Tracheal epithelial cell (primary cell): ENCODE results near the gene PKN1. TPM values are rescaled to one million over a fixed set of nuclear protein-coding genes. Genes with fewer than 3 reads are reported as not detected.

ENCODE experiments used
- total RNA-seq: library from RNA; depleted of rRNA; stranded (reverse); fragments of >200 nt; gene quantifications from 2 replicates; pipeline ENCODE4 v1.2.1, GENCODE V29; 2014

Gene PKN1
- 45.2 and 49.9 TPM in 2 replicates for total RNA-seq

DNA sequence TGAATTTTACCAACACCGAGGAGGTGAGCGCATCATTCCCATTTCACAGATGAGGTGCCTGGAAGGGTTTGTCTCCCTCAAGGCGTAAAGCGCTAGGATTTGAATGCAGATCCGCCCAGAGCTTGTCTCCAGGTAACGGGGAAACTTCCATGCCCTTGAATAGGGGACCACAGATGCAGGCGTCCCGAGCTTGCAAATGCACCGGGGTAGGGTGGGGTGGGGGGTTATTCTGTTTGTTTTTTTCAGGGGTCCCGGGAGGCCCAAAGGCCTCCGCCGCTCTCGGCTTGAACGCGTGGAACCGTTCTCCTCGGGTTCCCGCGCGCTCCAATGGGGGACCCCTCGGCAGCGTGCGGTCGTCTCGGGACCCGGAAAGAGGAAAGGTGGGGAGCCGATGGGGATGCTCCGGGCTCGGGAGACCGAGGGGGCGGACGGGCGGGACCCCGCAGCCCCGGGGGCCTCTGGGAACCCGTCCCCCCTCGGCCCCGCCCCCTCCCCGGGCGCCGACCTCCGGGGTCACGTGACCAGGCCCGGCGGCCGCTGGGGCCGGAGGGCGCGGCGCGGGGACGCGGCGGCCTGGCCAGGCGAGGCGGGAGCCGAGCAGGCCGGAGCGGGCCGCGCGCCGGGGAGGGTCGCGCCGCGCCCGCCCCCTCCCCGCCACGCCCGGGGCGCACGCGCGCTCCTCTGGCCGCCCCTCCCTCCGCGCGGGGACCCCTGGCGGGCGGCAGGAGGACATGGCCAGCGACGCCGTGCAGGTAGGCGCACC is at the start of gene PKN1:
PKN1 (plus strand) TSS at position 516 of the 763 bp plus-strand sequence; CDS start at position 732, 216 bp downstream.

DNA sequence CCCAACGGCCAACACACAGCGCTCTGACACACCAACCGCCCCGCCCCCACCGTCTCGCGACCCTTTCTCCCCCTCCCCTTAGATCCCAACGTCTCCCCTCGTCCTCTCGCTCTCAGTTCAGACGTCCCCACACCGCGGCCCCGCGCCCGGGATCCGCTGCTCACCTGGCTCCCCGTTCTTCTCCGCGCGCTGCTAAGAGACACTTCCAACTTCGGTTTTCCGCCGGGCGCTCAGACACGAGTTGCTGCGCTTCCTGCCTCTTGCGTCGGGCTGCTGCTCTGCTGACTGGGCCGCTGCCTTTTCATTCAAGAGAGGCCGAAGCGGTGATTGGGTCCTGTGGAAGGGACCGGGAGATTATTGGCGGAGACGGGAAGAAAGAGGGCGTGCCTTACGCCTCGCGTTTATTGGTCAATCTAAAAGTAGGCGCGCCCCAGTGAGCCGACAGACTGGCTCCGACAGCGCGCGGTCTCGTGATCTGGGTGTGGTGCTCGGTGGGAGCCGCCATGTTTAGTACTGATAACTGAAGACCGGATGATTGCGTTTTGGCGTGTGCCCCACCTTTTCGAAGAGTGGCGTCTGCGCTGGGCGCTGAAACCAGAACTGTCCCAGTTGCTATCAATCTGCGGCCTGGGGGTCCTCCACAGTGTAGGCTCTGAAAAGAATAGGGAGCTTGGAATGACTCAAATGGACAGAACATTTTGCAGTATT is 13.8 kb upstream of the PKN1 start, which contains the start of gene DDX39A:
DDX39A (minus strand) TSS at position 236 of the 708 bp plus-strand sequence. CDS start 6,121 bp downstream, outside the sequence.

GRCh38 chr19:14475251-14476073 is 42.4 kb downstream of the PKN1 start, which contains the start of gene PTGER1:
TSS of gene PTGER1 (minus strand) at chr19:14475354. CDS start at chr19:14474320, 1,034 bp downstream.

GRCh38 chr19:14496029-14496833 is 63.1 kb downstream of the PKN1 start, which contains the start of gene GIPC1:
TSS of gene GIPC1 (minus strand) at chr19:14496127. CDS start at chr19:14482976, 13,151 bp downstream.

GRCh38 chr19:14517840-14518505 is 84.9 kb downstream of the PKN1 start, which contains the start of gene DNAJB1:
TSS of gene DNAJB1 (minus strand) at chr19:14518397. CDS start at chr19:14518349, 48 bp downstream.

Other genes starting within 250 kb of the PKN1 start
- 2.8 and 4.1 TPM in 2 replicates for gene ADGRL1, start 227.1 kb upstream of the PKN1 start, total RNA-seq
- gene ADGRE5, start 51.9 kb upstream of the PKN1 start, total RNA-seq, result 6.5 and 6.6 TPM in 2 replicates
- 45.8 and 62.7 TPM in 2 replicates for gene DDX39A, start 14.0 kb upstream of the PKN1 start, total RNA-seq
- 0.96 and 2.6 TPM in 2 replicates for gene PTGER1, start 42.0 kb downstream of the PKN1 start, total RNA-seq
- gene GIPC1, start 62.8 kb downstream of the PKN1 start, total RNA-seq, result 275 and 499 TPM in 2 replicates
- 77.4 and 100 TPM in 2 replicates for gene DNAJB1, start 85.1 kb downstream of the PKN1 start, total RNA-seq
- gene TECR, start 96.3 kb downstream of the PKN1 start, total RNA-seq, result 26.0 and 27.7 TPM in 2 replicates
- 250 and 364 TPM in 2 replicates for gene NDUFB7, start 138.8 kb downstream of the PKN1 start, total RNA-seq
- not detected in 2 replicates for gene CLEC17A, start 149.8 kb downstream of the PKN1 start, total RNA-seq
- not detected in 2 replicates for gene ADGRE3, start 241.5 kb downstream of the PKN1 start, total RNA-seq